Transverse colon (tissue), 4 donors: ENCODE results near the gene ZNF213. TPM values are rescaled to one million over a fixed set of nuclear protein-coding genes. Genes with fewer than 3 reads are reported as not detected.

ENCODE experiments used
- DNase-seq: peaks from one replicate; pipeline ENCODE4 v3.0.0-alpha.2; 2019
- H3K27ac ChIP-seq, 4 donors: fragments of 200-600 bp; sonication (generic); 2 replicates each; pipeline ENCODE4 v1.5.1; 2016 to 2018; ENCODE audit warnings: inconsistent platforms in 4 of 4
- H3K27me3 ChIP-seq: fragments of 200-600 bp; sonication (generic); 2 replicates; pipeline ENCODE4 v1.5.1; 2017; ENCODE audit warnings: inconsistent platforms
- H3K36me3 ChIP-seq, 4 donors: fragments of 200-600 bp; sonication (generic); 2 replicates each; pipeline ENCODE4 v1.5.1; 2017 to 2019; ENCODE audit warnings: inconsistent platforms in 4 of 4
- H3K4me1 ChIP-seq, 4 donors: fragments of 200-600 bp; sonication (generic); 2 replicates each; pipeline ENCODE4 v1.5.1; 2017 to 2020; ENCODE audit warnings: inconsistent platforms in 4 of 4
- H3K4me3 ChIP-seq, 4 donors: fragments of 200-600 bp; sonication (generic); 1 replicate in 1 of 4; 2 replicates in 3 of 4; pipeline versions ENCODE4 v1.5.1 to v1.6.1; 2017 to 2019; ENCODE audit warnings: inconsistent platforms in 4 of 4
- H3K9me3 ChIP-seq, 2 donors: fragments of 200-600 bp; sonication (generic); 2 replicates each; pipeline ENCODE4 v1.5.1; 2017 to 2019; ENCODE audit warnings: inconsistent platforms in 2 of 2
- EP300 ChIP-seq: sonication (generic); formaldehyde crosslinking; IDR thresholded peaks from one replicate; pipeline ENCODE4 v1.6.1; 2017; ENCODE audit warnings: antibody characterized with exemption, low read depth
- POLR2A ChIP-seq: fragments of 450-650 bp; IDR thresholded peaks from one replicate; pipeline ENCODE4 v1.6.1; 2016; ENCODE audit warnings: antibody characterized with exemption, mild to moderate bottlenecking, moderate library complexity
- POLR2AphosphoS5 ChIP-seq, 3 donors: sonication (generic); formaldehyde crosslinking; IDR thresholded peaks; one replicate each; pipeline ENCODE4 v1.6.1; 2016; ENCODE audit warnings: antibody characterized with exemption in 3 of 3
- WGBS, 2 donors: methylation state at CpG; one replicate each; pipeline ENCODE4 v1.1.5; 2018; ENCODE audit warnings: low coverage in 1 of 2; 5-methylcytosine and 5-hydroxymethylcytosine counted together
- in situ Hi-C, 4 donors: fragments of 200-750 bp; cut with MboI; loops; one replicate each; pipeline versions ENCODE4 v1.15.0 to v1.15.1; 2017; ENCODE audit warnings: low sequenced_read_pairs in 3 of 4, low pct_ligation_motif_present in 1 of 4, low pct_unique_long_range_greater_than_20kb in 1 of 4
- intact Hi-C: fragments of 100-400 bp; cut with DNase I; formaldehyde crosslinking; loops from one replicate; pipeline ENCODE4 v1.15.1; 2023; ENCODE audit warnings: low total_unique reads
- total RNA-seq, 4 donors: library from RNA; depleted of rRNA; stranded (reverse); fragments of >200 nt; gene quantifications; one replicate each; pipeline ENCODE4 v1.1.0, GENCODE V29; 2016
- TF ChIP-seq, protein P1 (sequence below), 5 experiments: fragments of 200-600 bp in 3 of 5; fragments of 450-650 bp in 2 of 5; sonication (generic) in 3 of 5; IDR thresholded peaks; 1 replicate in 2 of 5; 2 replicates in 3 of 5; pipeline ENCODE4 v1.5.1; 2016 to 2017; ENCODE audit warnings: antibody characterized with exemption in 5 of 5, inconsistent platforms in 3 of 5, mild to moderate bottlenecking in 2 of 5, moderate library complexity in 1 of 5

ZNF213 gene
- total RNA-seq, 4 donors from 2014 or later, result 12.1 to 64.3 (median 16.1) TPM

DNA sequence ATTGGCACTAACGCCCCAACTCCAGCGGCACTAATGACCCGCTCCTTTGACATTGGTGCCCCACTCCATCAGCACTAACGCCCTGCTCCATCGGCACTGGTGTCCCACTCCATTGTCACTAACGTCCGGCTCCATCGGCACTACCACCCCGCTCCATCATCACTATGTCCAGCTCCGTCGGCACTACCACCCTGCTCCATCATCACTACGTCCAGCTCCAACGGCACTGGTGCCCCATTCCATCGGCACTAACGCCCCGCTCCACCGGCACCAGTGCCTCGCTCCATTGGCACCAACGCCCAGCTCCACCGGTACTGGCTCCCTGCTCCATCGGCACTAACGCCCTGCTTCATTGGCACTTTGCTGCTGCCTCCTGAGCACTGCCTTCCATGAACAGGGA lies 7.5 kb downstream of the ZNF213 start:
- no peak for DNase-seq

DNA sequence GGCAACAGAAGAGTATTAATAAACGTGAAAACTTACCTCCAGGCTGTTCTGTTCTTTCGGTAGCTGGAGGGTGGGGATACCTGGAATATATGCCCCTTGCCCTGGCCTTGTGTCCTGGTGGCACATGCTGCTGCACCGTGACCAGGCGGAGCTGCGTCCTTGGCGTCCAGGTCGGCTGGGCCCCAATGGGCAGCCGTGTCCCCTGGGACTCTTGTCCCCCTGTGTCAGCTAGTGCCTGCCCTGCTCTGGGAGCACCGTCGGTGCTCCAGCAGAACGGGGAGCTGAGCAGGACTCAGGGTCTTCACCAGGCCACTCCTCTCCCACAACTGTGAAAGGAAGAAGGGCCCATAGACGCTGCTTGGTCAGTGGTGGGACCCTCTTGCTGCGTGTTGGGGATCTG lies 7.9 kb downstream of the ZNF213 start:
- intact Hi-C loops, result no loop called here
- no peaks in the 10 kb centered on the region for H3K27me3 ChIP-seq
- H3K27ac ChIP-seq, result no peak overlapping the region
- WGBS, 2 donors, result 92% methylated on average over 9 of the region's 13 CpGs; no CpG with 5 or more reads in 1 of the 2 donors
- DNase-seq, result no peak
- TF ChIP-seq POLR2A (no peak), EP300 (no peak), POLR2AphosphoS5 (IDR thresholded peaks at IDR 0.05) (no peak)
- TF ChIP-seq, protein P1, sequence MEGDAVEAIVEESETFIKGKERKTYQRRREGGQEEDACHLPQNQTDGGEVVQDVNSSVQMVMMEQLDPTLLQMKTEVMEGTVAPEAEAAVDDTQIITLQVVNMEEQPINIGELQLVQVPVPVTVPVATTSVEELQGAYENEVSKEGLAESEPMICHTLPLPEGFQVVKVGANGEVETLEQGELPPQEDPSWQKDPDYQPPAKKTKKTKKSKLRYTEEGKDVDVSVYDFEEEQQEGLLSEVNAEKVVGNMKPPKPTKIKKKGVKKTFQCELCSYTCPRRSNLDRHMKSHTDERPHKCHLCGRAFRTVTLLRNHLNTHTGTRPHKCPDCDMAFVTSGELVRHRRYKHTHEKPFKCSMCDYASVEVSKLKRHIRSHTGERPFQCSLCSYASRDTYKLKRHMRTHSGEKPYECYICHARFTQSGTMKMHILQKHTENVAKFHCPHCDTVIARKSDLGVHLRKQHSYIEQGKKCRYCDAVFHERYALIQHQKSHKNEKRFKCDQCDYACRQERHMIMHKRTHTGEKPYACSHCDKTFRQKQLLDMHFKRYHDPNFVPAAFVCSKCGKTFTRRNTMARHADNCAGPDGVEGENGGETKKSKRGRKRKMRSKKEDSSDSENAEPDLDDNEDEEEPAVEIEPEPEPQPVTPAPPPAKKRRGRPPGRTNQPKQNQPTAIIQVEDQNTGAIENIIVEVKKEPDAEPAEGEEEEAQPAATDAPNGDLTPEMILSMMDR (IDR thresholded peaks at IDR 0.05), result no peak
- H3K4me3 ChIP-seq, result no peak overlapping the region
- H3K4me1 ChIP-seq, result peaks cover 0 to 14% (median 13%) of the 10 kb centered on the region in 4 donors
- H3K36me3 ChIP-seq, result peaks cover 0 to 15% (median 2%) of the 10 kb centered on the region in 4 donors
- no peaks in the 10 kb centered on the region for H3K9me3 ChIP-seq
- in situ Hi-C loops, result loop anchor here in 1 of 4 donors (25.0 kb wide), 1 partner anchor 105 kb away; the partner anchor contains the start of genes BICDL2 and MMP25

More for the DNA sequence above, 7.5 kb downstream of the ZNF213 start:
- intact Hi-C loops (no loop called here), in situ Hi-C loops (loop anchor here in 1 of 4 donors (25.0 kb wide), 1 partner anchor 105 kb away; the partner anchor contains the start of genes BICDL2 and MMP25)
- H3K4me3 ChIP-seq, result no peak overlapping the region
- TF ChIP-seq, protein P1 (IDR thresholded peaks at IDR 0.05), result no peak
- TF ChIP-seq POLR2A (no peak), EP300 (no peak), POLR2AphosphoS5 (IDR thresholded peaks at IDR 0.05) (no peak)
- 83 to 97% methylated on average over 1 to 22 of the region's 22 CpGs for WGBS, 2 donors
- no peaks in the 10 kb centered on the region for H3K9me3 ChIP-seq
- H3K27ac ChIP-seq, result no peak overlapping the region
- peaks cover 0 to 15% (median 2%) of the 10 kb centered on the region in 4 donors for H3K36me3 ChIP-seq
- H3K4me1 ChIP-seq, result peaks cover 0 to 14% (median 13%) of the 10 kb centered on the region in 4 donors
- no peaks in the 10 kb centered on the region for H3K27me3 ChIP-seq

DNA sequence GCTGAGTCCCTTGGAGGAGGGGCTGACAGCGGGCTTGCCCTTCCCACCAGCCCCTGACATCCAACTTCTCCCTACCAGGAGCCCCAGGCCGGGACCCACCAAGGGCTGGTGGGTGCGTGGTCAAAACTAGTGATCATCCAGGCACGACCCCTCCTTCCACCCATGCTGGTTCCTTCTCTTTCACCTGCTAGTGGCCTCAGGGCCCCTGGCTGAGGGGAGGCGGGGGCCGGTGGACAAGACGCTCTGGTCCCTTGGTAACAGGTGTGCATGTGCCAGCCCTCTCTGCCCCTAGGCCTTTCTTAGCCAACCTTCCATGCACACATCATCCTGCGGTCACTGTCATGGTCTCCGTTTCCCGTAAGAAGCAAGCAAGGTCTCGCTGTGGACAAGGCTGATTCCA lies 8.4 kb downstream of the ZNF213 start:
- Histone ChIP-seq H3K27ac (peak overlapping the region in 2 of 4 donors; percentile 67 to 73), H3K36me3 (peaks cover 0 to 15% (median 2%) of the 10 kb centered on the region in 4 donors), H3K4me3 (no peak overlapping the region), H3K4me1 (peaks cover 0 to 14% (median 13%) of the 10 kb centered on the region in 4 donors), H3K27me3 (no peaks in the 10 kb centered on the region), H3K9me3 (no peaks in the 10 kb centered on the region)
- intact Hi-C loops, result no loop called here
- in situ Hi-C loops, result loop anchor here in 1 of 4 donors (25.0 kb wide), 1 partner anchor 106 kb away; the partner anchor contains the start of genes BICDL2 and MMP25
- no peak for DNase-seq
- 91% methylated on average over 11 of the region's 11 CpGs; no CpG with 5 or more reads in 1 of the 2 donors for WGBS, 2 donors
- TF ChIP-seq POLR2AphosphoS5 (IDR thresholded peaks at IDR 0.05), result no peak
- TF ChIP-seq POLR2A, result no peak
- no peak for TF ChIP-seq EP300
- TF ChIP-seq, protein P1 (IDR thresholded peaks at IDR 0.05), result no peak

DNA sequence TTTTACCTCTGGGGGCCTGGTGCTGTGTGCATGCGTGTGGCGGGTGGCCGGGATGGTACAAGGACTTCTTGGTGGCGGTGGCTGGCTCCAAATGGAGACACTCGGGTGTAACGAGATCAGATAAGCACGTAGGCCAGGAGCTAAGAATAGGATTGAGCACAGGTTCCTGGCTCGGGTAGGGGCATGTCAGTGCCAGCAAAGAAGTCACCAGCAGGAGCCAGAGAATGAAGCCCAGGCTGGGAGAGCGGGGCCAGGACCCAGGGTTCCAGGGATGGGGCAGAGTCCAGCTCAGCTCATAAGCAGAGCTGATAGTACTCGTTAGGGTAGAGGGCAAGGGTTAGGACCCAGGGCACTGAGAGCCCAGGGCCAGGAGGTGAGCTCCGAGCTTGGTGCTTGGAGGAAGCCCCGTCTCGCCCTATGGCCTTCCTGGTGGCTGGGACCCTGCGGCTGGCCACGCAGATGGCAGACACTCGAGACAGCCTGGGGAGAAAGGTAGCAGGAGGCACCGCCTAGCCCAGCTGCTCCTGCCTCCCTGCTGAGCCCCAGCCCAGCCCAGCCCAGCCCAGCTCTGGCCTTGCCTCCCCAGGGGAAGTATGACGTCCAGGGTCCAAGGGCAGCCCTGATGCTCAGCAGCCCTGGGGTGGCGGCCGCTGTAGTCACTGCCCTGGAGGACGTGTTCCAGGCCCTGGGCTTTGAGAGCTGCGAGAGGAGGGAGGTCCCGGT lies 8.9 kb downstream of the ZNF213 start:
- Histone ChIP-seq H3K27me3 (no peaks in the 10 kb centered on the region), H3K4me3 (peak overlapping the region in 1 of 4 donors; percentile 8), H3K36me3 (peaks cover 0 to 15% (median 2%) of the 10 kb centered on the region in 4 donors), H3K27ac (peak overlapping the region in 3 of 4 donors; percentile 28 to 73 (median 67)), H3K4me1 (peaks cover 0 to 14% (median 13%) of the 10 kb centered on the region in 4 donors), H3K9me3 (no peaks in the 10 kb centered on the region)
- no peak for TF ChIP-seq EP300
- TF ChIP-seq POLR2A, result peak; percentile 56
- TF ChIP-seq, protein P1 (IDR thresholded peaks at IDR 0.05), result no peak
- TF ChIP-seq POLR2AphosphoS5 (IDR thresholded peaks at IDR 0.05), result peak in 2 of 3 donors; percentile 13 to 28
- intact Hi-C loops (no loop called here), in situ Hi-C loops (loop anchor here in 1 of 4 donors (25.0 kb wide), 1 partner anchor 106 kb away; the partner anchor contains the start of genes BICDL2 and MMP25)
- 53 to 70% methylated on average over 3 to 13 of the region's 23 CpGs for WGBS, 2 donors
- DNase-seq, result peak; percentile 79
